SH-SY5Y (cell line): ENCODE results near the gene RAMAC.

Experiments used
- GATA2 ChIP-seq: IDR thresholded peaks from 2 replicates; pipeline ENCODE4 v1.6.1; 2011; ENCODE audit warnings: mild to moderate bottlenecking, low read depth, low read length
- GATA3 ChIP-seq: IDR thresholded peaks from 2 replicates; pipeline ENCODE4 v1.6.1; 2011; ENCODE audit warnings: low read depth, mild to moderate bottlenecking, low read length, moderate library complexity

RAMAC gene

GRCh38 chr15:82958638-82959037, 27.4 kb upstream of the RAMAC start:
- TF ChIP-seq GATA3 (no peak), GATA2 (no peak)

GRCh38 chr15:82959423-82959822, 26.6 kb upstream of the RAMAC start:
- TF ChIP-seq GATA3: no peak
- TF ChIP-seq GATA2: no peak

GRCh38 chr15:82960766-82961165, 25.2 kb upstream of the RAMAC start:
- no peak for TF ChIP-seq GATA2
- no peak for TF ChIP-seq GATA3

- TF ChIP-seq GATA3: no peak
- no peak for TF ChIP-seq GATA2
These were observed 22.3 kb upstream of the RAMAC start for GRCh38 chr15:82963471-82964341.

GRCh38 chr15:82964890-82965289, 21.1 kb upstream of the RAMAC start:
- TF ChIP-seq GATA3: no peak

GRCh38 chr15:82966671-82967071, 19.3 kb upstream of the RAMAC start:
- no peak for TF ChIP-seq GATA3
- TF ChIP-seq GATA2: no peak

- TF ChIP-seq GATA3: no peak
- TF ChIP-seq GATA2: no peak
These were observed 17.9 kb upstream of the RAMAC start for GRCh38 chr15:82968066-82968465.

GRCh38 chr15:82969353-82969752, 16.7 kb upstream of the RAMAC start:
- TF ChIP-seq GATA3 (no peak), GATA2 (no peak)

- TF ChIP-seq GATA3: peak; percentile 89; the same call in 1 of the 2 replicates
- TF ChIP-seq GATA2: peak; percentile 96
These were observed 15.8 kb upstream of the RAMAC start for GRCh38 chr15:82970078-82970686.

GRCh38 chr15:82970696-82971095, 15.3 kb upstream of the RAMAC start:
- TF ChIP-seq GATA3 (no peak), GATA2 (peak; percentile 55; the same call in 1 of the 2 replicates)

- TF ChIP-seq GATA2 (no peak), GATA3 (no peak)
These were observed 14.6 kb upstream of the RAMAC start for GRCh38 chr15:82971218-82971984.

GRCh38 chr15:82972990-82973389, 13.0 kb upstream of the RAMAC start:
- TF ChIP-seq GATA3: no peak
- TF ChIP-seq GATA2: no peak

GRCh38 chr15:82977076-82977475, 8.9 kb upstream of the RAMAC start:
- TF ChIP-seq GATA3: no peak
- TF ChIP-seq GATA2: no peak

- TF ChIP-seq GATA2 (no peak), GATA3 (no peak)
These were observed 7.6 kb upstream of the RAMAC start for GRCh38 chr15:82978438-82978837.

- TF ChIP-seq GATA2: no peak
- TF ChIP-seq GATA3: no peak
These were observed 6.3 kb upstream of the RAMAC start for GRCh38 chr15:82979726-82980125.
